Mammary epithelial cell (primary cell): ENCODE data around the gene C1QTNF1.

Experiments used
- CTCF ChIP-seq, 2 donors: IDR thresholded peaks in 1 of 2; conservative IDR thresholded peaks in 1 of 2; 2 replicates each; pipeline ENCODE4 v1.5.1; 2011 to 2012; ENCODE audit warnings: inconsistent platforms in 2 of 2, low read length in 2 of 2, mild to moderate bottlenecking in 2 of 2, control low read depth in 1 of 2, low read depth in 1 of 2; ENCODE audit not compliant: insufficient read depth in 1 of 2; ENCODE audit errors: extremely low read depth in 1 of 2
- EZH2 ChIP-seq: IDR thresholded peaks from 2 replicates; pipeline ENCODE4 v1.6.1; 2012; ENCODE audit warnings: low read length, inconsistent platforms, borderline replicate concordance

- TF ChIP-seq CTCF (conservative IDR thresholded peaks at IDR 0.05 in 1 of 2, IDR thresholded peaks at IDR 0.05 in 1 of 2; ENCODE audit: extremely low read depth in 1 of 2, insufficient read depth in 1 of 2, low read depth in 1 of 2, low read length in 2 of 2) (no peak), EZH2 (no peak)
Measured at GRCh38 chr17:78977997-78978973, 45.7 kb upstream of the C1QTNF1 start.
